Lung microvascular endothelial cell (primary cell): ENCODE data around the gene COG4. TPM values are rescaled to one million over a fixed set of nuclear protein-coding genes. Genes with fewer than 3 reads are reported as not detected.
"Not testable (repeated sequence)": the region's sequence is repeated elsewhere in the genome, so short reads cannot be mapped to it uniquely, and the experiment has no call there.

Experiments used
- DNase-seq, 2 donors: peaks; one replicate each; pipeline versions ENCODE4 v3.0.0 to v3.0.0-alpha.2; 2010; ENCODE audit warnings: low read depth in 2 of 2
- total RNA-seq: library from RNA; depleted of rRNA; stranded (reverse); fragments of >200 nt; gene quantifications from 2 replicates; pipeline ENCODE4 v1.2.1, GENCODE V29; 2014

The COG4 gene
- 59.5 and 71.8 TPM in 2 replicates for total RNA-seq

DNA sequence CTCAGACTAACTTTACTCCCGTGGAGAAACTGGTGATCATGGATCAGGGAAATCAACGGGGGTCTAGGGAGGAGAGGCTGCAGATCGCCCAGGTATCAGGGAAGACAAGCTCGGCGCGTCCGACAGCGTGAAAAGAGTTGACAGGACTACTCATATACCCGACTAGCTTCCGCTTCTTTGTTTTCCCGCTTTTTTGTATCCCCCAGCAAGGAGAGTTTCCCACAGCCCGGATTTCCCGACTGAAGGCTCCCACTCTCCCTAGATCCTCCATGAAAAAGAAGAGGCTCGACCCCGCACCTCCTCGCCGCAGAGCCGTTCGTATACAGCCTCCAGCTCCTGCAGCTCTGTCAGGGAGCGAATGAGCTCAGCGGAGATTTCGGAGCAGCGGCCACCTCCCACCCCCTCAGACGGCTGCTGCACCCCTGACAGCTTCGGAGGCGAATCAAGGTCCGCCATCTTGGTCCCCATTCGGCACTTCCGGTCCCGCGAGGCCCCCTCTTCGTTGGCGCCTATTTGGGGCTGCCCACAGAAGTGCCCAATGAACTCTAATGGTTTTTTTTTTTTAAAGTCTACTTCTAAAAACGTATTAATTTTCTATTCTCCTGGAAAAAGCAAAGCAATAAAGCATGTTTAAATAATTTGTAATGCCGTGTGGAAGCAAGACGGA is at the start of gene COG4:
TSS of gene COG4 (minus strand) at position 479 of the 667 bp plus-strand sequence. CDS start at position 468, 11 bp downstream.
- DNase-seq: peak; percentile 87 to 91

DNA sequence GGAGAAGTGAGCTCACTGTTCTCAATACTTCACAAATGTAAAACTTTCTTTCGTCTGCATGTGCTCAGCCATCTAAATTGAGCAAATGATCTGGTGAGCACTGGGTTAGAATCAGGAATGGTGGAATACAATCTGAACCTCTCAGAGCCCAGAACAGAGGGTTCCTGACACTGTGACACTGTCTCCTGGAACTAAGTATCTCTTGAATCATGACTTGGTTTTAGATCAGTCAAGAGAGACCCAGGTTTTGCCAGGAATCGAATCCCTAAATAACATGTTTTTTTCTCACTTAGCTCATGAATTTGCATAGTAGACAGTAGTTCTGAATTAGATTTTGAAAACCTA is 49.5 kb upstream of the COG4 start:
- peak; percentile 12 to 13 for DNase-seq

DNA sequence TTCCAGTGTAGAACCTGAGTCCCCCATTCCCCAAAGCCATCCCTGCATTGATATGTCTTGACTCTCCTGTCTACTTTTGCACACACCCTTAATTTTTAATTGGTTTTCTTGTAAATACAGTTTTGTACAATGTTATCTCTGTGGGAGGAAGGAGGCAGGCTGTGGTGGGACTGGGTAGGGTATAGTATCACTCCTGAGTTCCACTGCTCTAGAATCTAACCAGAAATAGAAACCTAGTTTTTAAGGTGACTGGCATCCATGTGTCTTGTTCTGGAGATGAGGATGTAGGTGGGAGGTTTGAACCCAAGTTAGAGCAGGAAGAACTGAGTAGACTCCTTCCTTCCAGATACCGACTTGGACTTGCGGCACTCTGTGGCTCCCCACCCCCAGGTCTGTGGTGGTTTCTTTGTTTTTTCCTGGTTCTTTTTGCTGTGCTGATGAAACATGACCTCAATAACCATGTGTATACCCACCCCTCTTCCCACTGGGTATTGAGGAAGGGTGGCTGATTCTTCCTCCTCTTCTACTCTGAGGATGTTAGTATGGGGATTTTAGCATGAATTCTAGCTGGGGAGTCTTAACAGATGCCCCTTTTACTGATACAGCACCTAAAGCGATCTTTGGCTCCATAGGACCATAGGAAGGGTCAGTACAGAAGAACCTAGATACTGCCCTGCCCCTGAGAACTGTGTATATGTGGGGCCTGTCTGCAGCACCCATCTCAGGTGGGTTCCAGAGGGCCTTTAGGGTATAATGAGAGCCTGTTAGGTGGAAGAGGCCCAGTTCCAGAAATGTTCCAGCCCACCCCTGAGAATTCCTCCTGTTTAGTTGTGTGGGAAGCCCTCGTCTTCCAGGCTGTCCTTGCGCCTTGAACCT is 48.9 kb upstream of the COG4 start:
- DNase-seq: peak in 1 of 2 donors; percentile 78

DNA sequence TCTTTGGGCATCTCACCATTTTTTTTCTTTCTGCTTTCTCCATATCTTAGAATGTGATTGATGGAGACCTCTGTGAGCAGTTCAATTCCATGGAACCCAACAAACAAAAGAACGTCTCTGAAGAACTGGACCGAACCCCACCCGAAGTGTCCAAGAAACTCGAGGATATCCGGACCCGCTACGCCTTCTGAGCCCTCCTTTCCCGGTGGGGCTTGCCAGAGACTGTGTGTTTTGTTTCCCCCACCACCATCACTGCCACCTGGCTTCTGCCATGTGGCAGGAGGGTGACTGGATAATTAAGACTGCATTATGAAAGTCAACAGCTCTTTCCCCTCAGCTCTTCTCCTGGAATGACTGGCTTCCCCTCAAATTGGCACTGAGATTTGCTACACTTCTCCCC is 48.3 kb upstream of the COG4 start:
- peak in 1 of 2 donors; percentile 27 for DNase-seq

DNA sequence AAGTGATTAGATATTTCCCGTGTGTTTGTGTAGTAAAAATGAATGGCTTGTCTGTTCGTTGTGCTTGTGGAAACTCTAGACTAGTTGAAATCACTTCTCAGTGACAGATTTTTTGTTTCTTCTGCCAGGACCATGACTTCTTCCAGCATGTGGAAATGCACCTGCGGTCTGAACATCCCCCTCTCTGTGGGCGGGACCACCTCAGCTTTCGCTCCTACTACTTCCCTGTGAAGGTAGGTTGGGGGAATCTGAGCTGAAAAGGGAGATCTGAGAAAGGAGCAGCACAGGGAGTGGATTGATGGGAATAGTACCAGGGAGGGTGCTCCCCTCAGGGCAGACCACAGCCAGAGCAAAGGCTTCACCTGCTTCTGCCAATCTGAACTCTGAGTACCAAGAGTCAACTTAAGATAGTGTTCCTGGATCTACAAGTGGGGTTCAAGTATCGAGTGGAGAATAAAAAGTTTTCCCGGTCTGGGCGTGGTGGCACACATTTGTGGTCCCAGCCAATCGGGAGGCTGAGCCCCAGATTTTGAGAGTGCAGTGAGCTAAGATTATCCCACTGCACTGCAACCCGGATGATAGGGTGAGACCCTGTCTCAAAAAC is 47.7 kb upstream of the COG4 start:
- no peak for DNase-seq

DNA sequence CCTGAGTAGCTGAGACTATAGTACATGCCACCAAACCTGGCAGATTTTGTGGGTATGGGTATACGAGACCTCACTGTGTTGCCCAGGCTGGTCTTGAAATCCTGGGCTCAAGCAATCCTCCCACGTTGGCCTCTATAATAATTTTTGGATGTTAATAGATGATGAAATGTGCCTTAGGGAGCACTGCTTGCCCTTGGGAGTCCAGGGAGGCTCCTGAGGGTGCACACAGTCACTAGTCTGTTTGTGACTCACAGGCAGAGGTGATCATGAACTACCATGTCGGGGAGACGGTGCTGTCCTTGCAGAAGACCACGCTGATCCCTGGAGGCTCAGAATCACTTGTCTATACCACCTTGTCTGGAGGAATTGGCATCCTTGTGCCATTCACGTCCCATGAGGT is 46.4 kb upstream of the COG4 start:
- DNase-seq: no peak

DNA sequence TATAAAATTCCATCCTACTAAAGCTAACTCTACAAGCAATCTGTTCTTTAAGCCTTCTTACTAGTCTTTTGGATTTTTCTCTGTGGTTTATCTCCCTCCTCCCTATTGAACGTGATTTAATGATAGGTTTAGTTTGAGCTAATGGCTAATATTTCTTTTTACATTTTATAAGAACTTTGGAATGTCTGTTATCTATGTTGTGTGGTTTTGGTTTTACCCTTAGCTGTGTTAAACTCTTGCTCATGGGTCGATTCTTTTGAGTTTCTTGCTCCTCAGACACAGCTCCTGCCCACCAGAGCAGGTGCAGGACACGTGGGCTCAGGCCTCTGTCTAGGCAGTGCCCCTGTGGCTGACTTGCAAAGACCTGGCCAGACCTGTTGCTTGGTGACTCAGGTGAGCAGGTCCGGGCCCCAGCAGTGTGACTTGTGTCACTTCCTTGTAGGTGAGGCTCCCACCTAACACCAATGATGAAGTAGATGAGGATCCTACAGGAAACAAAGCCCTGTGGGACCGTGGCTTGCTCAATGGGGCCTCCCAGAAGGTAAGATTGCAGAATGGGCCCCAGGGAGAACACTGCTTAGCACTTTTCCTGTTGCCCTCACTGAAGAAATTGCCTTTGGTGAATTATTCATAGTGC is 45.4 kb upstream of the COG4 start:
- DNase-seq: no peak

DNA sequence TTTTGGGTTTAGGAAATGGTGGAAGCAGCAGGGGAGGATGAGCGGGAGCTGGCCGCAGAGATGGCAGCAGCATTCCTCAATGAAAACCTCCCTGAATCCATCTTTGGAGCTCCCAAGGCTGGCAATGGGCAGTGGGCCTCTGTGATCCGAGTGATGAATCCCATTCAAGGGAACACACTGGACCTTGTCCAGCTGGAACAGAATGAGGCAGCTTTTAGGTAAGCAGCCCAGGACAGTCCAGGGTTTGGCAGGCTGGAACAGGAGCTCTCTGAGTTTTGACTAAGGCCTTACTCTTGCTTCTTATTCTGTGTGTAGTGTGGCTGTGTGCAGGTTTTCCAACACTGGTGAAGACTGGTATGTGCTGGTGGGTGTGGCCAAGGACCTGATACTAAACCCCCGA is 41.7 kb upstream of the COG4 start:
- no peak for DNase-seq

DNA sequence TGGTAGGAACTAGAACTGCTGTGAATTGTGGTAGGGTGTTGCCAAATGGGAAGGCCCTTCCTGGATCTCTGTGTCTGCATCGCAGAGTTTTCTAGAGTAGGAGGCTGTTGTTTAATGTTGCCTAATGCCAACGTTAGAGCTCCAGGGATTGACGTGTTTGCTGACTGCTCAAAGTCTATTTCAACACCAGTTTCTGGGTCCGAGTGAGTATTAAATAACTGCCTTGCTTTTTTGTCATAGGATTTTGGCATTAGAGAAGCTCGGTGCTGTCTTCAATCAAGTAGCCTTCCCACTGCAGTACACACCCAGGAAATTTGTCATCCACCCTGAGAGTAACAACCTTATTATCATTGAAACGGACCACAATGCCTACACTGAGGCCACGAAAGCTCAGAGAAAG is 40.3 kb upstream of the COG4 start:
- DNase-seq: peak in 1 of 2 donors; percentile 43

DNA sequence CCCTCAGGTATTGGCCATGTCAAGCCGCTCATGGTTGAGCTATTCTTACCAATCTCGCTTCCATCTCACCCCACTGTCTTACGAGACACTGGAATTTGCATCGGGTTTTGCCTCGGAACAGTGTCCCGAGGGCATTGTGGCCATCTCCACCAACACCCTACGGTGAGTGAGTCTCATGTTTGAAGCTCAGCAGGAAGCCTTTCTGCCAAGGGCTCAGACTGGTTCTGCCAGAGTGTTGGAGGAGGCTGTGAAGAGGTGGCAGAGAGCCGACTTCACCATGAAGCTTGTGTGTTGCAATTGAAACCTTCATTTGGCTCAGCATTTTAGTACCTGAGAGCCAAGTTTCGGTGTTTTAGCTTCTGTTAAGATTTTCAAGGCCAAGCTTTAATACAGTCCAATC is 38.3 kb upstream of the COG4 start:
- DNase-seq: no peak

DNA sequence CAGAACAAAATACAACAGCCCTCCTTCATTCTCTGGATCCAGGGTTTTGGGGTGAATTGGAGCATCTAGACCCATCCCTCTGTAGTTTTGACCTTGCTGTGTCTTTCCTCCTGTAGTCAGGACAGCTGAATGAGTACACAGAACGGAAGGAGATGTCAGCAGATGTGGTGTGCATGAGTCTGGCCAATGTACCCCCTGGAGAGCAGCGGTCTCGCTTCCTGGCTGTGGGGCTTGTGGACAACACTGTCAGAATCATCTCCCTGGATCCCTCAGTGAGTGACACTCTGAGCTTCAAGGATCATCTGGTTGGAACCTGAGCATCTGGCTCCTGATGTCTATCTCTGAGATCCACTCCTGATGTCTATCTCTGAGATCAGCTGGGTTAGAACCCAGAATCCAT is 32.7 kb upstream of the COG4 start:
- DNase-seq: peak in 1 of 2 donors; percentile 47

DNA sequence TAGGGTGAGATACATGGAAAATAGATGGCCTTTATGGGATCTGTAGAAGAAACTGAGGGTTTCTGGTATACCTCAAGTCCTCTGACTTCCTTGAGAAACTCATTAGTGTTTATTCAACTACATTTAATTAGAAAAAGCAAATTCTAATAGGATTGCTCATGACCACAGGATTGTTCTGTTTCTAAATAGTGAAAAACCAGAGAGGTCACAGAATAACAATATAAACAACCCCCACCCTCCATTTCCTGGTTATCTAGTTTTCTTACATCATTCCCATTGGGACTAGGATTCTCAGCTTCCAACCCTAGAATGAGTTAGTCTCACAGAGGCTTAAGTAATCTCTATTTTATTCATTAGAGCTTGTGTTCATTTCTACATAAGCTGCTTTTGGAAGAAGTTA is 30.3 kb upstream of the COG4 start:
- DNase-seq: peak in 1 of 2 donors; percentile 70

DNA sequence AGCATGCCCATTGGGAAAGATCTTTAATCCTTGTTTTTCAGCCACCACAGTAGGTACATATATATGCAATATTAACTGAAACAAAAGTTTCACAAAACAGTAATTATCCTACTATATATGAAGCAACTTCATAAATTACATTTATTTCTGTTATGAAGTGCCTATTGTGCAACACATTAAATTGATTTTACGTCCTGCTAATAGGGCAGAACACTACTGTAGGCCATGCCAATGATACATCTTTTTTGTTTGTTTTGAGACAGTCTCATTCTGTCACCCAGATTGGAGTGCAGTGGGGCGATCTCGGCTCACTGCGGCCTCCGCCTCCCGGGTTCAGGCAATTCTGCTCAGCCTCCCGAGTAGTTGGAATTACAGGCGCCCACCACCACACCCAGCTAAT is 29.3 kb upstream of the COG4 start:
- no peak for DNase-seq

DNA sequence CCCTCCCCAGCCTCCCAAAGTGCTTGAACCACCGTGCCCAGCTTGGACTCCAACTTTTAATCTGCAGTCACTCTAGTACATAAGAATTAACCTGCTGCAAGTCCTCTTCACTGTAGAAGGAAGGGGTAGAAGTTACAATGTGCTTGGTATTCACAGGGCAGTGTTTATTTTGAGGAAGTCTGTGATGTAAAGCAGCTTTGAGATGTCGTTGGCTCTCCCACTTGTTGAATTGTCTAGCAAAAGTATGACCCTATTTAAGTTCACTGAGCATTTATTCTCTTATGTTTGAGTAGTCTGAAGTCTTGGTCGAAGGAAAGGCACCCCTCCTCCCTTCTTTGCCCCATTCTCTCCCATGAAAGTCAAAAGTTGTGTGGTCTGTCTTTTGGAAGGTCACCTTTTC is 28.4 kb upstream of the COG4 start:
- no peak for DNase-seq

DNA sequence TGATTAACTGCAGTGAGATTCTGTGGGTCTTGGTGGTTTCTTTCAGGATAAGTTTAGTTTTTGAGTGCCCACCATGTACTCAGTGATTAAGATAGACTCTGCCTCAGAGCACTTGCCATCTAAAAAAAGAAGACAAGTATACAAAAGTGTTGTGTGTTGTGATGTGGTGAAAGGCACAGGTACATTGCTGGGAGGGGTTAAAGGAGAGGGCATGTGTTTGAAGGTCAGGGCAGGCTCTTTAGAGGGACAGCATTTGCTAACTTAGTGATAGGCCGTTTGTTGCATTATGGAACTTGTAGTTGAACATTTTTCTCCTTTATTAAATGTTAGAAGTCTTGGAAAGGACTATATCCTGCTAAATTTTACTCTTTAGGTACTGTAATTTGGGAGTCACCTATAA is 26.7 kb upstream of the COG4 start:
- DNase-seq: no peak

DNA sequence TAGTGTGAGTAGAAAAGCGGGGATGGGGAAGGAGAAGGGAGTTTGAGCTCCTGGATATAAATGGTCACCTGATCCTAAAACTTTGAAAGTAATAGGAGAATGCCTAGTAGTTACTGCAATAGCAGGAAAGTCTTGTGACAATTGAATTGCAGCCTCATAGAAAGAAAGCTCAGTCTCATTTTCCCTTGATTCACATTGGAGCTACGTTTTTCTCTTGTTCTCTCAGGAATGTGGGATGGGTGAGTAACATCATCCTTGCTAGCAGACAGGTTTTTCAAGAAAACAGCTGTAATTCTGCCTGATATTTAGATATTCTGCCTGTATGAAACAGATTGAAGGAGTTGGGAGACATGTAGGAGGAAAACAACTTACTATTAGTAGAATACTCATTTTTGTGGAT is 25.6 kb upstream of the COG4 start:
- DNase-seq: no peak

DNA sequence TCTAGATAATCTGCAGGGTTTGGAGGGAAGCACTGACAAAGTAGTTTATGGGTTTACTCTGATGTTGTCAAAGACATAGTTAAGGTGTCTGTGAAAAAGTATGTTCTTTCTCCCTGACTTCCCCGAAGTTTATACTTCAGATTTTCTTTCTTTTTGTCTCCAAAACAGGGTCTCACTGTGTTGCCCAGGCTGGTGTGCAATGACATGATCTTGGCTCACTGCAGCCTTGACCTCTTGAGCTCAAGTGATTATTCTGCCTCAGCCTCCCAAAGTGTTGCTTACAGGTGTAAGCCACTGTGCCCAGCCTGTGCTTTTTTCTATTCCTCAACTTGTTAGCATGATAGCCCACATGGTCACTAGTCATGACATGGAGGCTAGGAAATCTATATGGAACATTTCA is 21.2 kb upstream of the COG4 start:
- DNase-seq: no peak

DNA sequence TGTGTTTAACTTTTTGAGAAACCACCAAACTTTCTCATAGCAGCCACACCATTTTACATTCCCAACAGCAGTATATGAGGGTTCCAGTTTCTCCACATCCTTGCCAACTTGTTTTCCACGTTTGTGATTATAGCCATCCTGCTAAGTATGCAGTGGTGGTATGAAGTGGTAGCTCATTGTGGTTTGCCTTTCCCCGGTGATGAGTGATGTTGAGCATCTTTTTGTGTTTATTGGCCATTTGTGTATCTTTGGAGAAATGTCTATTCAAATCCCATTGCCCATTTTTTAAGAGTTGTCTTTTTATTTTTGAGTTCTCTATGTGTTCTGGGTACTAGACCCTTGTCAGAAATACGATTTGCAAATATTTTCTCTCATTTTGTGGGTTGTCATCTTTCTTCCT is 17.6 kb upstream of the COG4 start:
- DNase-seq: no peak

DNA sequence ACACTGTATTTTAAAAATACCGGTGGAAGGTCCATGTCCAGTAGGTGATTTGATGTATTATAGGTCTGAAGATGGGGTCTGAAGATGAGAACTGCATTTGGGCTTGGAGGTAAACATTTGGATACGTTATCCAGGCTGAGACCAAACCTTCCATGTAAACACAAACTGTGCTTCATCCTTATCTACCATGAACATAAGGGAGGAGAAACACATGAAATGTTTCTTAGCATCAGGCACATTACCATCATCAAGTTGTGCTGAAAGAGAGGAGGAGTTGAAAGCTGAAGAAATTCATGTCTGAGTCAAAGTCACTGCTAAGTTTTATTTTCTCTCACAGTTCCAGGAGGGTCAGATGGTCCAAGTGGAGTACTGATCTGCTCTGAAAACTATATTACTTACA is 11.6 kb upstream of the COG4 start:
- DNase-seq: no peak

DNA sequence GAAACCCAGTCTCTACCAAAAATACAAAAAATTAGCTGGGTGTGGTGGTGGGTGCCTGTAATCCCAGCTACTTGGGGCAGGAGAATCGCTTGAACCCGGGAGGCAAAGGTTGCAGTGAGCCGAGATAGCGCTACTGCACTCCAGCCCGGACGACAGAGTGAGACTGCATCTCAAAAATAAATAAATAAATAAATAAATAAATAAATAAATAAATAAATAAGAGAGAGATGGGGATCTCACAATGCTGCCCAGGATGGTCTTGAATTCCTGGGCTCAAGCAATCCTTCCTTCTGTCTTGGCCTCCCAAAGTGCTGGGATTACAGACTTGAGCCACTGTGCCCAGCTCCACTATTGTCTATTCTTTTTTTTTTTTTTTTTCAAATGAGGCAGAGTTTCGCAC is 6.6 kb upstream of the COG4 start:
- DNase-seq: not testable (repeated sequence)

DNA sequence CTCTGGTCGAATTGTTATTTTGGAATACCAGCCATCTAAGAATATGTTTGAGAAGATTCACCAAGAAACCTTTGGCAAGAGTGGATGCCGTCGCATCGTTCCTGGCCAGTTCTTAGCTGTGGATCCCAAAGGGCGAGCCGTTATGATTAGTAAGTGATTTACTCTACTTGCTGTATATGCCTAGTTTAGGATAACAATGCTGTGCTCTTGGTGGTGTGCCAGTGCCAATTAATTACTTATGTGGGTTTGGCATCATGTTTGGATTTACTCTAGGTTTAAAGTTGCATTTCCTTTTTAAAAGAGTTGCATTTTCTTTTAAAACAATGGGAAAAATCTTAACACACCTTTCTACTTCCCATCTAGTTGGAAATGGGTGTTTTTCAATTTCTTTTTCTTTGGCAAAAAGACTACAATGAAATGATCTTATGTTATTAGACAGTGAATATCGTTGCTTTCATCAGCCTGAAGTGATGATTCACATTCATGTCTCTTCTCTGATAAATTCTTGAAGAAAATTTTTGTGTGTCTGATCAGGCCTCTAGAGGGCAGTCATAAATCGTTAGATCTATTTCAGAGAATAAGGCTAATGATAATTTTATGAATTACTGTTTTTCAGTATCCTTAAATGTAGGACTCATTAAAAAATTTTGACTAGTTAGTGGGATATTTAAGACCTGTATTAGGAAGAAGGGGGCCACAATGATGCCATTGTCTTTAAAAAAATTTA is 5.9 kb upstream of the COG4 start:
- peak; percentile 66 to 72 for DNase-seq
